Cardiac muscle cell (in vitro differentiated cells and primary cell): ENCODE data around the gene CANT1. TPM values are rescaled to one million over a fixed set of nuclear protein-coding genes. Genes with fewer than 3 reads are reported as not detected.

Experiments
- DNase-seq, 2 donors: peaks; one replicate each; pipeline versions ENCODE4 v3.0.0 to v3.0.0-alpha.2; 2010 to 2017; ENCODE audit warnings: low read depth in 1 of 2, low spot score in 1 of 2
- H3K27ac ChIP-seq: fragments of 200-600 bp; sonication (generic); 2 replicates; pipeline ENCODE4 v1.5.1; 2016
- H3K27me3 ChIP-seq: fragments of 200-600 bp; sonication (generic); 2 replicates; pipeline ENCODE4 v1.6.0; 2016; ENCODE audit warnings: control low read depth
- H3K36me3 ChIP-seq: fragments of 200-600 bp; sonication (generic); 2 replicates; pipeline ENCODE4 v1.5.1; 2016; ENCODE audit warnings: control low read depth
- H3K4me1 ChIP-seq: fragments of 200-600 bp; sonication (generic); 2 replicates; pipeline ENCODE4 v1.8.1; 2017; ENCODE audit warnings: low read depth, mild to moderate bottlenecking, mixed run types
- H3K4me3 ChIP-seq: fragments of 200-600 bp; sonication (generic); 2 replicates; pipeline ENCODE4 v1.5.1; 2016; ENCODE audit warnings: mild to moderate bottlenecking
- H3K9me3 ChIP-seq: fragments of 200-600 bp; sonication (generic); 2 replicates; pipeline ENCODE4 v1.5.1; 2017; ENCODE audit warnings: low read depth, mild to moderate bottlenecking, control low read depth
- polyA plus RNA-seq: library from polyadenylated mRNA; unstranded; fragments of >200 nt; fragmentation: Nextera tagmentation; extraction: Ambion mirVana; gene quantifications from 2 replicates; pipeline ENCODE4 v1.2.1, GENCODE V29; 2016
- total RNA-seq: library from RNA; depleted of rRNA; stranded (reverse); fragments of >200 nt; gene quantifications from 2 replicates; pipeline ENCODE4 v1.2.3, GENCODE V29; 2016
- TF ChIP-seq, protein P1 (sequence below): IDR thresholded peaks from 2 replicates; pipeline ENCODE4 v1.5.1; 2012; ENCODE audit warnings: low read depth, mild to moderate bottlenecking, low read length

CANT1 gene
- total and polyA plus RNA-seq, 2 experiments from 2014 or later = 33.6 to 55.3 TPM

DNA sequence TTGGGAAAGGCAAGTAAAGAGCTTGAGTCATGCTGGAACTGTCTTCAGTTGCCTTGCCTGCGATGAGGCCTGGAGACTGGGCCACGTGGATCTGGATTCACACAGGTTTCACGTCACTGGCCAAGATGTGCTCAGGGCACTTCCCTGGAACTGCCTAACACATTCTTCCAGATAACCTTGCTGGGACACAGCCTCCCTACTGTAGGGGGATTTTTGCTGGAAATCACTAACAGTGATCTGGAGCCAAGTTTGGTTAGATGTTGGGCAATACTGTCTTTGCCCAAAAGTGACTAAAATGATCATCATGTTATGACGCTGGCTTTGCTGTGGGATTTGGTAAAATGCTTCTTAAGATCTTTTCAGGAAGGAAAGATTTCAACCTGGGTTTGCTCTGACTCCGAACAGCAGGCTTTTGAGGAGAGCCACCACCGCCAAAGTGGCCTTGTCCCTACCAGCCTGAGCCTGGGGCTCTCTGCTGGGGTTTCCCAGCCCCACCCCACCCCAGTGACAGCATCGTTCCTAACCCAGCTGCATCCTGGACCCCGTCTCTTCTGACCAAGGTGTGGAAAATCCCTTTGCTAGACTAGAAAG lies 29.1 kb upstream of the CANT1 start:
- no peaks in the 10 kb centered on the region for H3K4me1 ChIP-seq
- no peak overlapping the region for H3K27ac ChIP-seq
- H3K4me3 ChIP-seq = no peak overlapping the region

DNA sequence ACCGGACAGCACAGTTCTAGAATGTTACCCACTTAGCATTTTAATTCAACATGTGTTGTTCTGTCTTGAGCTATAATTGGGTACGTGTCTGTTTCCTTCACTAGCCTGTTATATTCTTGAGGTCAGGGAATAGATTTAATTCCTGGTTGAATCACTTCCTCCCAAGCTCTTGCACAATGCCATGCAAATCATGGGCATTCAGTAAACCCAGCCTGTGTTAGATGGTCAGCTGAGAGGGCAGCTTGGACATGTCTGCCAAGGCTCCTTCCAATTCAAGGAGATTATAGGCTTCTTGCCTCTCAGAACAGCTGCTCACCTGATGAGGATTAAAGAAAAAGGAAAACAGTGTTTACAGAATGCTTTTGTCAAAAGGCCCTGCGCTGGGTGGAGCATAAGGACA lies 27.0 kb upstream of the CANT1 start:
- H3K4me1 ChIP-seq = no peaks in the 10 kb centered on the region
- H3K4me3 ChIP-seq = no peak overlapping the region
- no peaks in the 10 kb centered on the region for H3K27me3 ChIP-seq
- peak in 1 of 2 donors; percentile 93 for DNase-seq
- no peaks in the 10 kb centered on the region for H3K36me3 ChIP-seq
- no peaks in the 10 kb centered on the region for H3K9me3 ChIP-seq
- no peak overlapping the region for H3K27ac ChIP-seq
- TF ChIP-seq, protein P1, sequence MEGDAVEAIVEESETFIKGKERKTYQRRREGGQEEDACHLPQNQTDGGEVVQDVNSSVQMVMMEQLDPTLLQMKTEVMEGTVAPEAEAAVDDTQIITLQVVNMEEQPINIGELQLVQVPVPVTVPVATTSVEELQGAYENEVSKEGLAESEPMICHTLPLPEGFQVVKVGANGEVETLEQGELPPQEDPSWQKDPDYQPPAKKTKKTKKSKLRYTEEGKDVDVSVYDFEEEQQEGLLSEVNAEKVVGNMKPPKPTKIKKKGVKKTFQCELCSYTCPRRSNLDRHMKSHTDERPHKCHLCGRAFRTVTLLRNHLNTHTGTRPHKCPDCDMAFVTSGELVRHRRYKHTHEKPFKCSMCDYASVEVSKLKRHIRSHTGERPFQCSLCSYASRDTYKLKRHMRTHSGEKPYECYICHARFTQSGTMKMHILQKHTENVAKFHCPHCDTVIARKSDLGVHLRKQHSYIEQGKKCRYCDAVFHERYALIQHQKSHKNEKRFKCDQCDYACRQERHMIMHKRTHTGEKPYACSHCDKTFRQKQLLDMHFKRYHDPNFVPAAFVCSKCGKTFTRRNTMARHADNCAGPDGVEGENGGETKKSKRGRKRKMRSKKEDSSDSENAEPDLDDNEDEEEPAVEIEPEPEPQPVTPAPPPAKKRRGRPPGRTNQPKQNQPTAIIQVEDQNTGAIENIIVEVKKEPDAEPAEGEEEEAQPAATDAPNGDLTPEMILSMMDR = no peak

More for the DNA sequence above, 29.1 kb upstream of the CANT1 start:
- H3K9me3 ChIP-seq = no peaks in the 10 kb centered on the region
- TF ChIP-seq, protein P1 = no peak
- no peaks in the 10 kb centered on the region for H3K36me3 ChIP-seq
- no peaks in the 10 kb centered on the region for H3K27me3 ChIP-seq
- DNase-seq = peak in 1 of 2 donors; percentile 99

DNA sequence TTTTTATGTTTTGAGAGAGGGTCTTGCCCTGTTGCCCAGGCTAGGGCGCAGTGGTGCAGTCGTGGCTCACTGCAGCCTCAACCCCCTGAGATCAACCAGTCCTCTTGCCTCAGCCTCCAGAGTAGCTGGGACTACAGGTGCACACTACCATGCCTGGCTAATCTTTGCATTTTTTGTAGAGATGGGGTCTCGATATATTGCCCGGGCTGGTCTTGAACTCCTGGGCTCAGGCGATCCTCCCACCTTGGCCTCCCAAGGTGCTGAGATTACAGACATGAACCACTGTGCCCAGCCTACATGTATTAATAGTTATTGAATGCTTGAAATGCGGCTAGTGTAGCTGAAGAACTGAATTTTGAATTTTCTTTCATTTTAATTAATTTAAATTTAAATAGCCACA lies 26.6 kb upstream of the CANT1 start:
- DNase-seq = no peak
- no peaks in the 10 kb centered on the region for H3K4me1 ChIP-seq
- H3K36me3 ChIP-seq = no peaks in the 10 kb centered on the region
- H3K4me3 ChIP-seq = no peak overlapping the region
- TF ChIP-seq, protein P1 = no peak
- no peaks in the 10 kb centered on the region for H3K9me3 ChIP-seq
- H3K27me3 ChIP-seq = no peaks in the 10 kb centered on the region
- H3K27ac ChIP-seq = no peak overlapping the region

DNA sequence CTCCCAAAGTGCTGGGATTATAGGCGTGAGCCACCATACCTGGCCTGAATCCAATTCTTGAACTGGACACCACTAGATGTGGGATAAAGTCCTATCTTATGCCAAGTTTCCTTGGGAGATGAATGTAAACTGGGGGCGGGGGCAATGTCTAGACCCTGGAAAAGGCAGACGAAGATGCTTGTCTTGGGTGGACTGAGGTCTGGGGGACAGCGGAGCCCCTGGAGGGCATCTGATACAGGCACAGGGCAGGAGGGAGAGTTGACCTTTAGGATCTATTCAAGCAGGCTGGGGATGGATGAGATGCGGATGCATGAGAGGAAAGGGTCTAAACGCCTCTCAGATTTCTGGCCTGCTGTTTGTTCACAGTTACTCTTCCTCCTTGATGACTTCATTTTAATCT lies 26.1 kb upstream of the CANT1 start:
- no peaks in the 10 kb centered on the region for H3K4me1 ChIP-seq
- no peak overlapping the region for H3K27ac ChIP-seq
- H3K4me3 ChIP-seq = no peak overlapping the region
- no peaks in the 10 kb centered on the region for H3K36me3 ChIP-seq
- H3K9me3 ChIP-seq = no peaks in the 10 kb centered on the region
- no peak for DNase-seq
- no peaks in the 10 kb centered on the region for H3K27me3 ChIP-seq
- TF ChIP-seq, protein P1 = no peak

DNA sequence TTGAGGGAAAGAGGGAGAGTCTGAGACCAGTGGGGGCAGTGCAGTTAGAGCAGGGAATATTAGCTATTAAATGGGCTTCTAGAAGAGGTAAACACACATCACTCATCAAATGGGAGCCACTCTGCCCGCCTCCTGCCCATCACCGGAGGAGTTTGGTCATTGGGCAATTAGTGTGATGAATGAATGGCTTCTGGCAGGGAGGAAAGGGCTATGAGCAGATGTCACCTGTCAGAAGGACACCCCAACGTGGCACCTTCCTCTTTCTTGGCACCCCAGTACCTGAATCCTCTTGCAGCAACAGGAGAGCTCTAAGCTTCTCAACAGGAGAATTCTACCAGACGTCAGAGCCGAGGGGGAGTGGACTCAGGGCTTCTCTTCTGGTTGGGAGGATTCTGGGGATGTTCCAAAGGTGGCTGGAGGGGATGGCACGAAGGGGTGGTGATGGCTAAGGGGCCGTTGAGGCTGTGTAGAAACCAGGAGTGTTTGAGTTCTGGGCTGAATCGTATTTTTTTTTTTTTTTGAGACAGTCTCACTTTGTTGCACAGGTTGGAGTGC lies 25.4 kb upstream of the CANT1 start:
- no peaks in the 10 kb centered on the region for H3K9me3 ChIP-seq
- no peak overlapping the region for H3K27ac ChIP-seq
- DNase-seq = no peak
- H3K4me3 ChIP-seq = no peak overlapping the region
- H3K36me3 ChIP-seq = no peaks in the 10 kb centered on the region
- H3K4me1 ChIP-seq = no peaks in the 10 kb centered on the region
- TF ChIP-seq, protein P1 = no peak
- peaks cover 1% of the 10 kb centered on the region for H3K27me3 ChIP-seq
